ENCODE data around the gene SNCAIP. TPM values are rescaled to one million over a fixed set of nuclear protein-coding genes. Genes with fewer than 3 reads are reported as not detected.

The SNCAIP gene
- total RNA-seq, 1 donor from 2014 or later = 1.4 TPM

DNA sequence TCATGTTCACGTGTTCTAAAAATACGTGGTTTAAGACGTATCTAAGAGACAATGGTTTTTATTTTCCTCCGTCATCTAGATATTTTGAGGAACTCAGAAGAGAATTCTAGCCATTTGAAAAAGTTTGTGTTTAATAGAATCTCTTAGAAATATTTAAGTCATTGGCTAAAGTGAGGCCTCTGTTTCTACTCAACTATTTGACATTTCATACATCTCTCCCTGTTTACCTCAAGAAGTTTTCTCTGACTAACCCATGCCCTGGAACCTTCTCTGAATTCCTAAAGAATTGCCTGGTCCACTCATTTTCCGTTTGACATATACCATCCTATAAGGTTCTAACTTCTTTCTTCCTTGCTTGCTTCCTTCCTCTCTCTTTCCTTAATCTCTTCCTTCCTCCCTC lies 178.7 kb downstream of the SNCAIP start:
- intact Hi-C loops (cut with micrococcal nuclease) = no loop called here
- TF ChIP-seq, protein P1, sequence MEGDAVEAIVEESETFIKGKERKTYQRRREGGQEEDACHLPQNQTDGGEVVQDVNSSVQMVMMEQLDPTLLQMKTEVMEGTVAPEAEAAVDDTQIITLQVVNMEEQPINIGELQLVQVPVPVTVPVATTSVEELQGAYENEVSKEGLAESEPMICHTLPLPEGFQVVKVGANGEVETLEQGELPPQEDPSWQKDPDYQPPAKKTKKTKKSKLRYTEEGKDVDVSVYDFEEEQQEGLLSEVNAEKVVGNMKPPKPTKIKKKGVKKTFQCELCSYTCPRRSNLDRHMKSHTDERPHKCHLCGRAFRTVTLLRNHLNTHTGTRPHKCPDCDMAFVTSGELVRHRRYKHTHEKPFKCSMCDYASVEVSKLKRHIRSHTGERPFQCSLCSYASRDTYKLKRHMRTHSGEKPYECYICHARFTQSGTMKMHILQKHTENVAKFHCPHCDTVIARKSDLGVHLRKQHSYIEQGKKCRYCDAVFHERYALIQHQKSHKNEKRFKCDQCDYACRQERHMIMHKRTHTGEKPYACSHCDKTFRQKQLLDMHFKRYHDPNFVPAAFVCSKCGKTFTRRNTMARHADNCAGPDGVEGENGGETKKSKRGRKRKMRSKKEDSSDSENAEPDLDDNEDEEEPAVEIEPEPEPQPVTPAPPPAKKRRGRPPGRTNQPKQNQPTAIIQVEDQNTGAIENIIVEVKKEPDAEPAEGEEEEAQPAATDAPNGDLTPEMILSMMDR (IDR thresholded peaks at IDR 0.05; ENCODE audit: borderline replicate concordance) = no peak

GRCh38 chr5:122492675-122493074 lies 180.6 kb downstream of the SNCAIP start:
- Histone ChIP-seq H3K9me3 (replicated peaks) (no peaks in the 10 kb centered on the region), H3K4me1 (peaks cover 11% of the 10 kb centered on the region), H3K27ac (replicated peaks) (peak overlapping the region; percentile 50), H3K27me3 (ENCODE audit: low read depth) (no peaks in the 10 kb centered on the region), H3K36me3 (no peaks in the 10 kb centered on the region), H3K4me3 (no peak overlapping the region)
- no peak for DNase-seq
- TF ChIP-seq, protein P1 (IDR thresholded peaks at IDR 0.05; ENCODE audit: borderline replicate concordance) = peak; percentile 24
- intact Hi-C loops (cut with micrococcal nuclease) = no loop called here

More for the DNA sequence above, 178.7 kb downstream of the SNCAIP start:
- Histone ChIP-seq H3K36me3 (no peaks in the 10 kb centered on the region), H3K9me3 (replicated peaks) (no peaks in the 10 kb centered on the region), H3K4me3 (no peak overlapping the region), H3K27ac (replicated peaks) (no peak overlapping the region), H3K4me1 (peaks cover 11% of the 10 kb centered on the region), H3K27me3 (ENCODE audit: low read depth) (no peaks in the 10 kb centered on the region)
- DNase-seq = no peak

GRCh38 chr5:122493091-122494021 lies 181.3 kb downstream of the SNCAIP start:
- Histone ChIP-seq H3K4me1 (peaks cover 11% of the 10 kb centered on the region), H3K27ac (replicated peaks) (peak overlapping the region; percentile 50), H3K36me3 (no peaks in the 10 kb centered on the region), H3K27me3 (ENCODE audit: low read depth) (no peaks in the 10 kb centered on the region), H3K4me3 (no peak overlapping the region), H3K9me3 (replicated peaks) (no peaks in the 10 kb centered on the region)
- intact Hi-C loops (cut with micrococcal nuclease) = no loop called here
- TF ChIP-seq, protein P1 (IDR thresholded peaks at IDR 0.05; ENCODE audit: borderline replicate concordance) = no peak
- DNase-seq = peak; percentile 87

GRCh38 chr5:122494109-122494508 lies 182.1 kb downstream of the SNCAIP start:
- TF ChIP-seq, protein P1 (IDR thresholded peaks at IDR 0.05; ENCODE audit: borderline replicate concordance) = no peak

GRCh38 chr5:122498163-122498562 lies 186.1 kb downstream of the SNCAIP start:
- DNase-seq = no peak
- H3K9me3 ChIP-seq (replicated peaks) = no peaks in the 10 kb centered on the region
- H3K27me3 ChIP-seq (ENCODE audit: low read depth) = peaks cover 7% of the 10 kb centered on the region
- peaks cover 6% of the 10 kb centered on the region for H3K4me1 ChIP-seq
- H3K27ac ChIP-seq (replicated peaks) = no peak overlapping the region
- no peak overlapping the region for H3K4me3 ChIP-seq
- TF ChIP-seq, protein P1 (IDR thresholded peaks at IDR 0.05; ENCODE audit: borderline replicate concordance) = peak; percentile 45
- intact Hi-C loops (cut with micrococcal nuclease) = no loop called here
- no peaks in the 10 kb centered on the region for H3K36me3 ChIP-seq

More at GRCh38 chr5:122494109-122494508, 182.1 kb downstream of the SNCAIP start:
- Histone ChIP-seq H3K27ac (replicated peaks) (peak overlapping the region; percentile 29), H3K36me3 (no peaks in the 10 kb centered on the region), H3K4me1 (peaks cover 11% of the 10 kb centered on the region), H3K27me3 (ENCODE audit: low read depth) (no peaks in the 10 kb centered on the region), H3K4me3 (no peak overlapping the region), H3K9me3 (replicated peaks) (no peaks in the 10 kb centered on the region)
- intact Hi-C loops (cut with micrococcal nuclease) = no loop called here
- DNase-seq = no peak
